PFSK-1 (cell line): ENCODE measurements around the gene MSI1.

Experiments
- POLR2AphosphoS5 ChIP-seq: IDR thresholded peaks from 2 replicates; pipeline ENCODE4 v1.6.1; 2012; ENCODE audit warnings: low read depth, mild to moderate bottlenecking, control low read depth, low read length, moderate library complexity
- SIN3A ChIP-seq: IDR thresholded peaks from 2 replicates; pipeline ENCODE4 v1.6.1; 2012; ENCODE audit warnings: mild to moderate bottlenecking, low read length, moderate library complexity, borderline replicate concordance; ENCODE audit not compliant: insufficient read depth
- TAF1 ChIP-seq: IDR thresholded peaks from 2 replicates; pipeline ENCODE4 v1.6.1; 2012; ENCODE audit warnings: low read length, control low read depth, borderline replicate concordance; ENCODE audit not compliant: insufficient read depth

GRCh38 chr12:120327593-120327992 lies 41.4 kb downstream of the MSI1 start, which contains the start of gene PLA2G1B:
- no peak for TF ChIP-seq POLR2AphosphoS5
- TF ChIP-seq TAF1, result no peak
- no peak for TF ChIP-seq SIN3A
